ENCODE measurements around the gene NYAP1.
"Not testable (repeated sequence)": the region's sequence is repeated elsewhere in the genome, so short reads cannot be mapped to it uniquely, and the experiment has no call there.

The NYAP1 gene

GRCh38 chr7:100483722-100484672 lies at the start of gene NYAP1:
TSS of gene NYAP1 (plus strand) at chr7:100483927. CDS start at chr7:100485312, 1,385 bp downstream.
- no peak for DNase-seq
- Mint-ChIP-seq H3K4me3 (peak within 1 kb of the TSS; percentile 79), H3K4me1 (ENCODE audit: low read depth) (peaks cover 12% of the 10 kb centered on the region), H3K27ac (peak within 1 kb of the TSS; percentile 75), H3K36me3 (ENCODE audit: low read depth) (peaks cover under 1% of the 10 kb centered on the region), H3K27me3 (no peaks in the 10 kb centered on the region), H3K9me3 (no peaks in the 10 kb centered on the region)

GRCh38 chr7:100434297-100435144 lies 49.2 kb upstream of the NYAP1 start:
- DNase-seq = no peak
- H3K4me1 Mint-ChIP-seq (ENCODE audit: low read depth) = peaks cover 55% of the 10 kb centered on the region
- peaks cover 1% of the 10 kb centered on the region for H3K27me3 Mint-ChIP-seq
- no peaks in the 10 kb centered on the region for H3K9me3 Mint-ChIP-seq
- H3K4me3 Mint-ChIP-seq = peak overlapping the region; percentile 89
- peaks cover 61% of the 10 kb centered on the region for H3K36me3 Mint-ChIP-seq (ENCODE audit: low read depth)
- peak overlapping the region; percentile 96 for H3K27ac Mint-ChIP-seq

GRCh38 chr7:100435401-100436304 lies 48.1 kb upstream of the NYAP1 start:
- H3K9me3 Mint-ChIP-seq = no peaks in the 10 kb centered on the region
- peak; percentile 70 for DNase-seq
- peak overlapping the region; percentile 92 for H3K4me3 Mint-ChIP-seq
- peaks cover 49% of the 10 kb centered on the region for H3K4me1 Mint-ChIP-seq (ENCODE audit: low read depth)
- H3K27ac Mint-ChIP-seq = peak overlapping the region; percentile 97
- no peaks in the 10 kb centered on the region for H3K27me3 Mint-ChIP-seq
- H3K36me3 Mint-ChIP-seq (ENCODE audit: low read depth) = peaks cover 53% of the 10 kb centered on the region

GRCh38 chr7:100437150-100438100 lies 46.3 kb upstream of the NYAP1 start:
- Mint-ChIP-seq H3K9me3 (no peaks in the 10 kb centered on the region), H3K27me3 (no peaks in the 10 kb centered on the region), H3K4me3 (peak overlapping the region; percentile 92), H3K4me1 (ENCODE audit: low read depth) (peaks cover 32% of the 10 kb centered on the region), H3K27ac (peak overlapping the region; percentile 47), H3K36me3 (ENCODE audit: low read depth) (peaks cover 35% of the 10 kb centered on the region)
- DNase-seq = no peak

GRCh38 chr7:100438172-100438571 lies 45.6 kb upstream of the NYAP1 start:
- Mint-ChIP-seq H3K9me3 (no peaks in the 10 kb centered on the region), H3K4me1 (ENCODE audit: low read depth) (peaks cover 24% of the 10 kb centered on the region), H3K4me3 (no peak overlapping the region), H3K27me3 (no peaks in the 10 kb centered on the region), H3K36me3 (ENCODE audit: low read depth) (peaks cover 28% of the 10 kb centered on the region), H3K27ac (no peak overlapping the region)
- no peak for DNase-seq

GRCh38 chr7:100438731-100439130 lies 45.0 kb upstream of the NYAP1 start:
- not testable (repeated sequence) for H3K27me3 Mint-ChIP-seq, H3K9me3 Mint-ChIP-seq, DNase-seq, H3K27ac Mint-ChIP-seq, H3K4me3 Mint-ChIP-seq
- Mint-ChIP-seq H3K4me1 (ENCODE audit: low read depth) (peaks cover 19% of the 10 kb centered on the region), H3K36me3 (ENCODE audit: low read depth) (peaks cover 22% of the 10 kb centered on the region)

- Mint-ChIP-seq H3K4me1 (ENCODE audit: low read depth) (peaks cover 17% of the 10 kb centered on the region), H3K36me3 (ENCODE audit: low read depth) (peaks cover 17% of the 10 kb centered on the region)
- H3K27ac Mint-ChIP-seq, DNase-seq, H3K27me3 Mint-ChIP-seq, H3K9me3 Mint-ChIP-seq, H3K4me3 Mint-ChIP-seq: not testable (repeated sequence)
Measured at GRCh38 chr7:100439244-100439643, 44.5 kb upstream of the NYAP1 start.

- Mint-ChIP-seq H3K27me3 (no peaks in the 10 kb centered on the region), H3K36me3 (ENCODE audit: low read depth) (no peaks in the 10 kb centered on the region), H3K27ac (no peak overlapping the region), H3K9me3 (no peaks in the 10 kb centered on the region), H3K4me1 (ENCODE audit: low read depth) (peaks cover 13% of the 10 kb centered on the region), H3K4me3 (no peak overlapping the region)
- peak; percentile 19 for DNase-seq
Measured at GRCh38 chr7:100441641-100442535, 41.8 kb upstream of the NYAP1 start.

- DNase-seq = peak; percentile 21
- no peak overlapping the region for H3K4me3 Mint-ChIP-seq
- no peaks in the 10 kb centered on the region for H3K36me3 Mint-ChIP-seq (ENCODE audit: low read depth)
- peak overlapping the region; percentile 22 for H3K27ac Mint-ChIP-seq
- no peaks in the 10 kb centered on the region for H3K9me3 Mint-ChIP-seq
- no peaks in the 10 kb centered on the region for H3K27me3 Mint-ChIP-seq
- peaks cover 12% of the 10 kb centered on the region for H3K4me1 Mint-ChIP-seq (ENCODE audit: low read depth)
Measured at GRCh38 chr7:100443096-100443840, 40.5 kb upstream of the NYAP1 start.

GRCh38 chr7:100444311-100445278 lies 39.1 kb upstream of the NYAP1 start:
- H3K4me1 Mint-ChIP-seq (ENCODE audit: low read depth) = peaks cover 12% of the 10 kb centered on the region
- H3K36me3 Mint-ChIP-seq (ENCODE audit: low read depth) = no peaks in the 10 kb centered on the region
- DNase-seq = peak; percentile 37
- peak overlapping the region; percentile 85 for H3K27ac Mint-ChIP-seq
- H3K9me3 Mint-ChIP-seq = no peaks in the 10 kb centered on the region
- no peak overlapping the region for H3K4me3 Mint-ChIP-seq
- no peaks in the 10 kb centered on the region for H3K27me3 Mint-ChIP-seq

- peak overlapping the region; percentile 52 for H3K27ac Mint-ChIP-seq
- no peaks in the 10 kb centered on the region for H3K36me3 Mint-ChIP-seq (ENCODE audit: low read depth)
Measured at GRCh38 chr7:100446040-100446439, 37.7 kb upstream of the NYAP1 start.

More at GRCh38 chr7:100446040-100446439, 37.7 kb upstream of the NYAP1 start:
- no peaks in the 10 kb centered on the region for H3K9me3 Mint-ChIP-seq
- DNase-seq = no peak
- H3K4me1 Mint-ChIP-seq (ENCODE audit: low read depth) = peaks cover 20% of the 10 kb centered on the region
- H3K4me3 Mint-ChIP-seq = no peak overlapping the region
- H3K27me3 Mint-ChIP-seq = no peaks in the 10 kb centered on the region
